ENCODE results near the gene ATP9B. TPM values are rescaled to one million over a fixed set of nuclear protein-coding genes. Genes with fewer than 3 reads are reported as not detected.

ATP9B gene
- total and polyA plus RNA-seq, 4 donors = 7.1 to 31.4 (median 15.5) TPM

DNA sequence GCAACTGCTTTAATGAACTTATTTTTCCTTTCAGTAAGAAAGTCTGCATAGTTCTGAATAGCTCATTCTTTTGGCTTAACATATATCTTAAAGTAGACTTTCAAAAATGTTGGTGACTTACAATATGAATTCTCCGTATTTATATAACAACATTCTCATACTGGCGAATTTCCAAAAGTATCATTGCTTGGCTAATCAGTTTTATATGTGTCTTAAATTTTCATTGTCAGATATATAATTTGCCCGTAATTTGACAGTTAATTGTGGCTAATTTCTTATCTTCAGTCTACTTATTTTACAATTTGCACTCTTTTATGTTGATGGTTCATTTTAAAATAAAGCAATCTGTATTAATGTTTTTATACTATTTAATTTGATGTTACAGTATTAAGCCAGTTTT is 144.9 kb downstream of the ATP9B start:
- Histone ChIP-seq H3K9ac (ENCODE audit: low read depth in 1 of 2, low read length in 2 of 2) (no peak overlapping the region), H3K27ac (ENCODE audit: low read depth in 1 of 2, low read length in 2 of 2) (no peak overlapping the region), H3K4me3 (ENCODE audit: low read depth in 1 of 3, low read length in 3 of 3) (no peak overlapping the region), H3K27me3 (ENCODE audit: control insufficient read depth in 4 of 4, insufficient read depth in 4 of 4, low read length in 3 of 4) (no peaks in the 10 kb centered on the region), H3K36me3 (ENCODE audit: control insufficient read depth in 4 of 4, insufficient read depth in 3 of 4, low read depth in 1 of 4, low read length in 3 of 4) (peaks cover 0 to 6% (median 1%) of the 10 kb centered on the region in 4 donors), H3K9me3 (ENCODE audit: control insufficient read depth in 4 of 4, low read length in 3 of 4) (no peaks in the 10 kb centered on the region), H3K4me1 (ENCODE audit: control insufficient read depth in 4 of 4, insufficient read depth in 4 of 4, low read length in 3 of 4) (no peaks in the 10 kb centered on the region)
- no peak for TF ChIP-seq GABPA (IDR thresholded peaks at IDR 0.05 in 1 of 2, conservative IDR thresholded peaks at IDR 0.05 in 1 of 2)
- TF ChIP-seq, protein P1, sequence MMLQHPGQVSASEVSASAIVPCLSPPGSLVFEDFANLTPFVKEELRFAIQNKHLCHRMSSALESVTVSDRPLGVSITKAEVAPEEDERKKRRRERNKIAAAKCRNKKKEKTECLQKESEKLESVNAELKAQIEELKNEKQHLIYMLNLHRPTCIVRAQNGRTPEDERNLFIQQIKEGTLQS (IDR thresholded peaks at IDR 0.05) = no peak
- no peak for TF ChIP-seq TAF1 (conservative IDR thresholded peaks at IDR 0.05)
- no peak for TF ChIP-seq HNF4G (IDR thresholded peaks at IDR 0.05)
- WGBS = 97% methylated on average over 3 of the region's 3 CpGs
- no peak for DNase-seq (ENCODE audit: low spot score)

DNA sequence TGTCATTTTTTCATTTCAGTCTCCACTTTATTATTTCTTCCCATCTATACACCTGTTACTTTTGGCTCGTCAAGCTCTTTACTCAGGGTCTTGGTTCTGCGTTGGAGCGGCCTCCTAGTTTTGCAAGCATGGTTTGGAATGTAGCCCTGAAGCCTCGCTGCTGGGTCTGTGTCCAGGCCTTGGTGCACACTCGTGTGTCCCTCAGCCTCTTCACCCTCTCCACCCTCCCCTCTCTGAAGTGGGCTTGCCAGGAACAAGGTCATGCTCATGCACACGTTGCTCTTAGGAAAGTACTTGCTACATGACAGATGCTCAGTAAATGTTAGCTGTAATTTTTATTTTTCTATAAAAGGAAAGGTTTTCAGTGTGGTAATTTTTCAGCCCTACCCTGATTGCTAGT is 147.0 kb downstream of the ATP9B start:
- 92% methylated on average over 6 of the region's 6 CpGs for WGBS
- H3K9ac ChIP-seq (ENCODE audit: low read depth in 1 of 2, low read length in 2 of 2) = no peak overlapping the region
- H3K27ac ChIP-seq (ENCODE audit: low read depth in 1 of 2, low read length in 2 of 2) = no peak overlapping the region
- H3K27me3 ChIP-seq (ENCODE audit: control insufficient read depth in 4 of 4, insufficient read depth in 4 of 4, low read length in 3 of 4) = no peaks in the 10 kb centered on the region
- H3K4me1 ChIP-seq (ENCODE audit: control insufficient read depth in 4 of 4, insufficient read depth in 4 of 4, low read length in 3 of 4) = no peaks in the 10 kb centered on the region
- DNase-seq (ENCODE audit: low spot score) = no peak
- TF ChIP-seq, protein P1 (IDR thresholded peaks at IDR 0.05) = no peak
- TF ChIP-seq SP1 (IDR thresholded peaks at IDR 0.05) (no peak), FOXA1 (IDR thresholded peaks at IDR 0.05) (no peak), HNF4G (IDR thresholded peaks at IDR 0.05) (no peak), TAF1 (conservative IDR thresholded peaks at IDR 0.05) (no peak), FOXA2 (IDR thresholded peaks at IDR 0.05) (no peak), EGR1 (IDR thresholded peaks at IDR 0.05; ENCODE audit: low read depth in 2 of 2) (no peak), YY1 (IDR thresholded peaks at IDR 0.05) (no peak), NR2F2 (IDR thresholded peaks at IDR 0.05) (no peak), JUND (IDR thresholded peaks at IDR 0.05) (no peak), HNF4A (conservative IDR thresholded peaks at IDR 0.05) (no peak), RXRA (IDR thresholded peaks at IDR 0.05) (no peak), GABPA (IDR thresholded peaks at IDR 0.05 in 1 of 2, conservative IDR thresholded peaks at IDR 0.05 in 1 of 2) (no peak), RAD21 (IDR thresholded peaks at IDR 0.05) (no peak)
- TF ChIP-seq, protein P2, sequence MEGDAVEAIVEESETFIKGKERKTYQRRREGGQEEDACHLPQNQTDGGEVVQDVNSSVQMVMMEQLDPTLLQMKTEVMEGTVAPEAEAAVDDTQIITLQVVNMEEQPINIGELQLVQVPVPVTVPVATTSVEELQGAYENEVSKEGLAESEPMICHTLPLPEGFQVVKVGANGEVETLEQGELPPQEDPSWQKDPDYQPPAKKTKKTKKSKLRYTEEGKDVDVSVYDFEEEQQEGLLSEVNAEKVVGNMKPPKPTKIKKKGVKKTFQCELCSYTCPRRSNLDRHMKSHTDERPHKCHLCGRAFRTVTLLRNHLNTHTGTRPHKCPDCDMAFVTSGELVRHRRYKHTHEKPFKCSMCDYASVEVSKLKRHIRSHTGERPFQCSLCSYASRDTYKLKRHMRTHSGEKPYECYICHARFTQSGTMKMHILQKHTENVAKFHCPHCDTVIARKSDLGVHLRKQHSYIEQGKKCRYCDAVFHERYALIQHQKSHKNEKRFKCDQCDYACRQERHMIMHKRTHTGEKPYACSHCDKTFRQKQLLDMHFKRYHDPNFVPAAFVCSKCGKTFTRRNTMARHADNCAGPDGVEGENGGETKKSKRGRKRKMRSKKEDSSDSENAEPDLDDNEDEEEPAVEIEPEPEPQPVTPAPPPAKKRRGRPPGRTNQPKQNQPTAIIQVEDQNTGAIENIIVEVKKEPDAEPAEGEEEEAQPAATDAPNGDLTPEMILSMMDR (IDR thresholded peaks at IDR 0.05; ENCODE audit: low read depth, low read length, missing input control) = no peak
- TF ChIP-seq, protein P3, sequence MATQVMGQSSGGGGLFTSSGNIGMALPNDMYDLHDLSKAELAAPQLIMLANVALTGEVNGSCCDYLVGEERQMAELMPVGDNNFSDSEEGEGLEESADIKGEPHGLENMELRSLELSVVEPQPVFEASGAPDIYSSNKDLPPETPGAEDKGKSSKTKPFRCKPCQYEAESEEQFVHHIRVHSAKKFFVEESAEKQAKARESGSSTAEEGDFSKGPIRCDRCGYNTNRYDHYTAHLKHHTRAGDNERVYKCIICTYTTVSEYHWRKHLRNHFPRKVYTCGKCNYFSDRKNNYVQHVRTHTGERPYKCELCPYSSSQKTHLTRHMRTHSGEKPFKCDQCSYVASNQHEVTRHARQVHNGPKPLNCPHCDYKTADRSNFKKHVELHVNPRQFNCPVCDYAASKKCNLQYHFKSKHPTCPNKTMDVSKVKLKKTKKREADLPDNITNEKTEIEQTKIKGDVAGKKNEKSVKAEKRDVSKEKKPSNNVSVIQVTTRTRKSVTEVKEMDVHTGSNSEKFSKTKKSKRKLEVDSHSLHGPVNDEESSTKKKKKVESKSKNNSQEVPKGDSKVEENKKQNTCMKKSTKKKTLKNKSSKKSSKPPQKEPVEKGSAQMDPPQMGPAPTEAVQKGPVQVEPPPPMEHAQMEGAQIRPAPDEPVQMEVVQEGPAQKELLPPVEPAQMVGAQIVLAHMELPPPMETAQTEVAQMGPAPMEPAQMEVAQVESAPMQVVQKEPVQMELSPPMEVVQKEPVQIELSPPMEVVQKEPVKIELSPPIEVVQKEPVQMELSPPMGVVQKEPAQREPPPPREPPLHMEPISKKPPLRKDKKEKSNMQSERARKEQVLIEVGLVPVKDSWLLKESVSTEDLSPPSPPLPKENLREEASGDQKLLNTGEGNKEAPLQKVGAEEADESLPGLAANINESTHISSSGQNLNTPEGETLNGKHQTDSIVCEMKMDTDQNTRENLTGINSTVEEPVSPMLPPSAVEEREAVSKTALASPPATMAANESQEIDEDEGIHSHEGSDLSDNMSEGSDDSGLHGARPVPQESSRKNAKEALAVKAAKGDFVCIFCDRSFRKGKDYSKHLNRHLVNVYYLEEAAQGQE (IDR thresholded peaks at IDR 0.05) = no peak
- TF ChIP-seq, protein P4, sequence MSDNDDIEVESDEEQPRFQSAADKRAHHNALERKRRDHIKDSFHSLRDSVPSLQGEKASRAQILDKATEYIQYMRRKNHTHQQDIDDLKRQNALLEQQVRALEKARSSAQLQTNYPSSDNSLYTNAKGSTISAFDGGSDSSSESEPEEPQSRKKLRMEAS (IDR thresholded peaks at IDR 0.05) = no peak
- TF ChIP-seq, protein P5, sequence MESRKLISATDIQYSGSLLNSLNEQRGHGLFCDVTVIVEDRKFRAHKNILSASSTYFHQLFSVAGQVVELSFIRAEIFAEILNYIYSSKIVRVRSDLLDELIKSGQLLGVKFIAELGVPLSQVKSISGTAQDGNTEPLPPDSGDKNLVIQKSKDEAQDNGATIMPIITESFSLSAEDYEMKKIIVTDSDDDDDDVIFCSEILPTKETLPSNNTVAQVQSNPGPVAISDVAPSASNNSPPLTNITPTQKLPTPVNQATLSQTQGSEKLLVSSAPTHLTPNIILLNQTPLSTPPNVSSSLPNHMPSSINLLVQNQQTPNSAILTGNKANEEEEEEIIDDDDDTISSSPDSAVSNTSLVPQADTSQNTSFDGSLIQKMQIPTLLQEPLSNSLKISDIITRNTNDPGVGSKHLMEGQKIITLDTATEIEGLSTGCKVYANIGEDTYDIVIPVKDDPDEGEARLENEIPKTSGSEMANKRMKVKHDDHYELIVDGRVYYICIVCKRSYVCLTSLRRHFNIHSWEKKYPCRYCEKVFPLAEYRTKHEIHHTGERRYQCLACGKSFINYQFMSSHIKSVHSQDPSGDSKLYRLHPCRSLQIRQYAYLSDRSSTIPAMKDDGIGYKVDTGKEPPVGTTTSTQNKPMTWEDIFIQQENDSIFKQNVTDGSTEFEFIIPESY (IDR thresholded peaks at IDR 0.05) = no peak
- H3K9me3 ChIP-seq (ENCODE audit: control insufficient read depth in 4 of 4, low read length in 3 of 4) = no peaks in the 10 kb centered on the region
- no peak overlapping the region for H3K4me3 ChIP-seq (ENCODE audit: low read depth in 1 of 3, low read length in 3 of 3)
- peaks cover 0 to 6% (median 1%) of the 10 kb centered on the region in 4 donors for H3K36me3 ChIP-seq (ENCODE audit: control insufficient read depth in 4 of 4, insufficient read depth in 3 of 4, low read depth in 1 of 4, low read length in 3 of 4)

All from liver (tissue), 9 donors.